NT2/D1 (cell line): ENCODE results near the gene TANC1.

Experiments used
- SUZ12 ChIP-seq: IDR thresholded peaks from 2 replicates; pipeline ENCODE4 v1.6.1; 2011; ENCODE audit not compliant: insufficient read length, insufficient read depth; ENCODE audit errors: extremely low read depth
- YY1 ChIP-seq: IDR thresholded peaks from 2 replicates; pipeline ENCODE4 v1.6.1; 2011; ENCODE audit not compliant: insufficient read length, insufficient read depth
- ZNF274 ChIP-seq: IDR thresholded peaks from 2 replicates; pipeline ENCODE4 v1.6.1; 2011; ENCODE audit warnings: mild to moderate bottlenecking, low read depth, low read length

DNA sequence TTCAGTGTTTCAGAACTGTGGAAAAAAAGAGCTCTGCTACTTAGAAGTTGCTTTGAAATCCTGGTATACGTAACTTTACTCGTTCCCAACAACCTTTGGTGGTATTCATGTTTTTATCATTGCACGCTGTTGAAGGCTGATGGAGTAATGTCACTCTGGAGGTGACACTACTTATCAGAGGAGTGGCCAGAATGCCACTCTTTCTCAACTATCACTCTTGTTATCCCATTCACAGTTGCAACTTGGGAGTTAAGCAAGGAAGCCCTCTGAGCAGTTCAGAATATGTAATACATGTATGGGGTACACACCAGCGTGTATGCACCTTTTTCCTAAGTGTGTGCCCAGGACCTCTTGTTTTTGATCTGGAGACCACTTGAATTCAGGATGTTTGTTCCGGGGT is 53.6 kb downstream of the TANC1 start:
- TF ChIP-seq ZNF274 (no peak), SUZ12 (no peak), YY1 (no peak)
